ENCODE measurements around the gene FLYWCH1. TPM values are rescaled to one million over a fixed set of nuclear protein-coding genes. Genes with fewer than 3 reads are reported as not detected.
A peak's percentile ranks its signal among the peaks of the same experiment; 100 is the strongest.

Gene FLYWCH1
- total RNA-seq, 3 donors from 2014 or later, result 28.0 to 30.9 (median 28.2) TPM

- Histone ChIP-seq H3K4me3 (no peak overlapping the region), H3K4me1 (peaks cover 0 to 5% of the 10 kb centered on the region in 2 donors), H3K27me3 (no peaks in the 10 kb centered on the region), H3K9me3 (no peaks in the 10 kb centered on the region), H3K36me3 (no peaks in the 10 kb centered on the region), H3K27ac (peak overlapping the region in 1 of 2 donors; percentile 41)
- intact Hi-C loops (cut with DNase I; ENCODE audit: low total_unique reads), result no loop called here
- TF ChIP-seq CTCF (IDR thresholded peaks at IDR 0.05) (no peak), POLR2AphosphoS5 (IDR thresholded peaks at IDR 0.05) (no peak), POLR2A (IDR thresholded peaks at IDR 0.05) (no peak)
- no peak for DNase-seq (ENCODE audit: low spot score in 2 of 2)
Observed at GRCh38 chr16:2915196-2915929, 3.6 kb downstream of the FLYWCH1 start.

GRCh38 chr16:2919511-2920255 is 8.0 kb downstream of the FLYWCH1 start:
- no peaks in the 10 kb centered on the region for H3K36me3 ChIP-seq
- intact Hi-C loops (cut with DNase I; ENCODE audit: low total_unique reads), result loop anchor here (10.0 kb wide), 1 partner anchor 45 kb away; no protein-coding TSS in a partner anchor

GRCh38 chr16:2923481-2923880 is 11.8 kb downstream of the FLYWCH1 start:
- Histone ChIP-seq H3K27me3 (no peaks in the 10 kb centered on the region), H3K4me3 (no peak overlapping the region), H3K36me3 (no peaks in the 10 kb centered on the region), H3K27ac (no peak overlapping the region), H3K4me1 (no peaks in the 10 kb centered on the region), H3K9me3 (no peaks in the 10 kb centered on the region)
- TF ChIP-seq CTCF (IDR thresholded peaks at IDR 0.05) (no peak), POLR2AphosphoS5 (IDR thresholded peaks at IDR 0.05) (no peak), POLR2A (IDR thresholded peaks at IDR 0.05) (no peak)
- no peak for DNase-seq (ENCODE audit: low spot score in 2 of 2)
- intact Hi-C loops (cut with DNase I; ENCODE audit: low total_unique reads), result loop anchor here (10.0 kb wide), 1 partner anchor 49 kb away; no protein-coding TSS in a partner anchor

More at GRCh38 chr16:2919511-2920255, 8.0 kb downstream of the FLYWCH1 start:
- DNase-seq (ENCODE audit: low spot score in 2 of 2), result peak in 1 of 2 donors; percentile 45
- Histone ChIP-seq H3K27me3 (no peaks in the 10 kb centered on the region), H3K27ac (peak overlapping the region; percentile 52 to 68), H3K4me1 (no peaks in the 10 kb centered on the region), H3K9me3 (no peaks in the 10 kb centered on the region), H3K4me3 (no peak overlapping the region)
- TF ChIP-seq CTCF (IDR thresholded peaks at IDR 0.05), result peak; percentile 96 to 99 (median 97)
- no peak for TF ChIP-seq POLR2A (IDR thresholded peaks at IDR 0.05)
- TF ChIP-seq POLR2AphosphoS5 (IDR thresholded peaks at IDR 0.05), result peak in 1 of 3 donors; percentile 50

- TF ChIP-seq POLR2A (IDR thresholded peaks at IDR 0.05) (no peak), POLR2AphosphoS5 (IDR thresholded peaks at IDR 0.05) (no peak), CTCF (IDR thresholded peaks at IDR 0.05) (no peak)
- Histone ChIP-seq H3K27me3 (no peaks in the 10 kb centered on the region), H3K4me1 (no peaks in the 10 kb centered on the region), H3K27ac (no peak overlapping the region), H3K36me3 (no peaks in the 10 kb centered on the region), H3K9me3 (no peaks in the 10 kb centered on the region), H3K4me3 (no peak overlapping the region)
- DNase-seq (ENCODE audit: low spot score in 2 of 2), result no peak
- intact Hi-C loops (cut with DNase I; ENCODE audit: low total_unique reads), result loop anchor here (10.0 kb wide), 1 partner anchor 50 kb away; no protein-coding TSS in a partner anchor
Observed at GRCh38 chr16:2924901-2925755, 13.4 kb downstream of the FLYWCH1 start.
